ENCODE data around the gene KCNE4.
"Not testable (repeated sequence)": the region's sequence is repeated elsewhere in the genome, so short reads cannot be mapped to it uniquely, and the experiment has no call there.

The KCNE4 gene

GRCh38 chr2:223058952-223059716 lies 7.1 kb downstream of the KCNE4 start:
- DNase-seq, result peak; percentile 31

DNA sequence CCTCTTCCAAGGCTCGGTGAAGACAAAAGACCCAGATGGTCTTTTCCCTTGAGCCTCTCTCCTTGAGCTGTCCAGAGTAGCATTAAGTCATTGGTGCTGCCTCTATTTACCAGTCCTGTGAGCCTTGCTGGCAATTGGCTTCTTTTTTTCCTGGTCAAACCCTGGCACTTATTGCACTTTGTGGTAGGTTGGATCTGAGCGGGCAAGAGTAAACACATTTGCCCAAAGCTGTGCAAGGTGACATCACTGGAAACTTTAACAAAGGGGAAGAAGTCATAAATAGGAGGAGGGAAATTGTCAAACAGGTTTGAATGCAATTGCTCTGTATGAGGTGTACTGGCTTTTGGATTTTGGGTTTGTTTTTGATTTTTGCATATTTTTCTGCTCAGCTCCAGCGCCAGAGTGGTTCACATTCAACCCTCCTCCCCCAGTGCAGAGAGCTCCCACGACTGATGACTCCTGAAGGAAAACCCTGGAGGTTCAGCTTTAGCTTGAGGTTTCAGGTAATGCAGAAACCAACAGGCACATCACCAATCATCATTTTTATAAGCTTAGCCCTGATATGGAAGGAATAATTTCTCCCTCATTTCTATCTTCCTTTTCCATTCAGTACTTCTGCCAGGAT lies 8.3 kb downstream of the KCNE4 start:
- no peak for DNase-seq

DNA sequence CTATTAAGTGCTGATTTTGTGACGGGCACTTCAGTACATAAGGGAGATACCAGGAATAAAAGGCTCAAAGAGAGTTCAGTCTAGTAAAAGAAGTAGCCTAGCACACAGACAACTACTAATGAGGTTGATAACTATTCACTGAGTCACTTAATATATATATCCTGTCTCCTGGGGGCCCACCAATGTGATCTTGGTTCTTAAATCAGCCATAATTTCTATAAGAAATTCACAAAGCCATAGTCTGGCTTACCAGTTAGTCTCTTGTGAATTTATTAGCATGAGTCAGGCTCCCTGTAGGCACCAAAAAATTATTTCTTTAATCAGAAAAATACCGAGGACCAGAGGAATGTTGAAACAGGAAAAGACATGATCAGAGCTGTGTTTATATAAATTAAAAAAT lies 10.4 kb downstream of the KCNE4 start:
- DNase-seq, result no peak

DNA sequence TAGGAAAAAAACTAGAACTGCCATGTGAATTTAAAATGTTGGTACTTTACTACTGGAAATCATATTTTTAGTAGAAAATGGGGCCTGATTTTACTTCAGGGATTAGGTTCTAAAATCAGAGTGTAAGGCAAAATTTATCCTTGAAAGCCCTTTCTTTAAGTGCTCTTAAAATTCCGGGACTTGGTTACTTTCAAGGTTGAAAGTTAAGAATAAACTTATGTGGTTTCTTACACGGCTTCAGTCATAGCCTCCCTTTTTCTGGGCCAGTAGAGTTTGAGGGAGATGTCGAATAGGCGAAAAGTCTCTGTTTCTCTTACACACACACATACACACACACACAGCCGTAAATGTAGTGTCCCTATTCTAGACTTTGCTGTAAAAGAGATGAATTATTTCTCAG lies 13.1 kb downstream of the KCNE4 start:
- DNase-seq, result no peak

GRCh38 chr2:223066721-223067120 lies 14.7 kb downstream of the KCNE4 start:
- no peak for DNase-seq

GRCh38 chr2:223068071-223068470 lies 16.1 kb downstream of the KCNE4 start:
- DNase-seq, result no peak

GRCh38 chr2:223069465-223069864 lies 17.5 kb downstream of the KCNE4 start:
- no peak for DNase-seq

GRCh38 chr2:223069988-223070387 lies 18.0 kb downstream of the KCNE4 start:
- no peak for DNase-seq

- DNase-seq, result no peak
Observed at GRCh38 chr2:223071139-223071538, 19.1 kb downstream of the KCNE4 start.

DNA sequence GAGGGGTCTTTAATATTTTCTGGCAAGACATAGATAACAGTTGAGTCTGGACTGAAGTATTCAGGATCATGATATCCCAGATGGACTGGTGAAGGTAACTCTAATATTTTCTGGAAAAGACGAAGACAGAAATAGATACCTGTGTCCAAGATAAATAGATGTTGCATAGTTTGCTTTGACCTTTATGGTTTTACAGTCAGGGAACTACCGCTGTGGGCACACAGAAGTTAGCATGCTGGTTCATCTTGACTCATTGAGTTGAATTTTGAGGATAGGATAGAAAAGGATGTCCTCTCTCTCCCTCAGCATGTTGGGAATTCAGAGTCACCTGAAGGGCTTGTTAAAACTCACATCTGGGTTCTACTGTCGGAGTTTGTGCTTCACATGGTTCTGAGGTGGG lies 20.8 kb downstream of the KCNE4 start:
- DNase-seq, result no peak

DNA sequence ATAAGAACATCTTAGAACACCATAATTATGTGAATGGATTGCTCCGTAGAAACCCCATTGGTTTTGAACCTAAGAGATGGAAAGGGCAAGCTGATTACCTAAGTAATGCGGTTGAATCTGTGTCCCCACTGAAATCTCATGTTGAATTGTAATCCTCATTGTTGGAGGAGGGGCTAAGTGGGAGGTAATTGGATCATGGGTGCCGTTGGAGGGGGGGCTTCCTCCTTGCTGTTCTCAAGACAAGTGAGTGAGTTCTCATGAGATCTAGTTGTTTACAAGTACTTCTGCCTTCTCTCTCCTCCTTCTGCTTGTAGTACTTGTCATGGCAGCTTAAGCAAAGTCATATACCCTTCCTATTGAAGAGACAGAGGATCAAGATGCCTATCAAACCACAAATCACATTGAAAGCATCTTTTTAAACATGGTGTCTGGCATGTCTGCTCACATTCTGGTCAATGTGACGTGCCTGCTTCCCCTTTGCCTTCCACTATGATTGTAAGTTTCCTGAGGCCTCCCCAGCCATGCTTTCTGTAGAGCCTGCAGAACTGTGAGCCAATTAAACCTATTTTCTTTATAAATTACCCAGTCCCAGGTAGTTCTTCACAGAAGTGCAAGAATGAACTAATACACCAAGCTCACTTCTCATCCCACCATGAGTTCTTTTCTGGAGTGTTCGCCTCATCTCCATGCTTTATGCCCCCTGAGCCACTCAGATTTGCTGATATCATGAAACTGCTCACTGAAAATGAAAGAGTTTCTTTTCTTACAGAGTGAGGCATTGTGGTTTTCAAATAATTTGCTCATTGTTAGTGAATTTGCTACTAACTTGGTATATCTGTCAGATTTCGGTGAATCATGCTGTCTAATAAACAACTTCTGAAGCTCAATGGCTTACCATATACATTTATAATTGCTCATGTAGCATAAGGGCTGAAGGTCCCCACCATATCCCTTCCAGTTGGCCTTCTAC lies 23.6 kb downstream of the KCNE4 start:
- no peak for DNase-seq

- DNase-seq, result no peak
Observed at GRCh38 chr2:223076573-223076972, 24.6 kb downstream of the KCNE4 start.

- DNase-seq, result no peak
Observed at GRCh38 chr2:223078482-223078881, 26.5 kb downstream of the KCNE4 start.

- no peak for DNase-seq
Observed at GRCh38 chr2:223079378-223079777, 27.4 kb downstream of the KCNE4 start.

- DNase-seq, result no peak
Observed at GRCh38 chr2:223079925-223080324, 27.9 kb downstream of the KCNE4 start.

DNA sequence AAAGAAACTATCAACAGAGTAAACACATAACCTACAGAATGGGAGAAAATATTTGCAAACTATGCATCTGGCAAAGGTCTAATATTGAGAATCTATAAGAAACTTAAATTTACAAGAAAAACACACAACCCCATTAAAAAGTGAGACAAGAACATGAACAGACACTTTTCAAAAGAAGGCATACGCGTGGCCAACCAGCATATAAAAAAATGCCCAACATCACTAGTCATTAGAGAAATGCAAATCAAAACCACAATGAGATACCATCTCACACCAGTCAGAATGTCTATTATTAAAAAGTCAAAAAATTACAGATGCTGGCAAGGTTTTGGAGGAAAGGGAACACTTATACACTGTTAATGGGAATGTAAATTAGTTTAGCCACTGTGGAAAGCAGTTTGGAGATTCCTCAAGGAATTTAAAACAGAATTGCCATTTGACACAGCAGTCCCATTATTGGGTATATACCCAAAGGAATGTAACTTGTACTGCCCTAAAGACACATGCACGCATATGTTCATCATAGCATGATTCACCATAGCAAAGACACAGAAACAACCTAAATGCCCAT lies 28.9 kb downstream of the KCNE4 start:
- DNase-seq, result not testable (repeated sequence)

GRCh38 chr2:223081789-223082188 lies 29.8 kb downstream of the KCNE4 start:
- DNase-seq, result no peak

- no peak for DNase-seq
Observed at GRCh38 chr2:223082706-223083105, 30.7 kb downstream of the KCNE4 start.

- DNase-seq, result no peak
Observed at GRCh38 chr2:223083402-223084070, 31.5 kb downstream of the KCNE4 start.

DNA sequence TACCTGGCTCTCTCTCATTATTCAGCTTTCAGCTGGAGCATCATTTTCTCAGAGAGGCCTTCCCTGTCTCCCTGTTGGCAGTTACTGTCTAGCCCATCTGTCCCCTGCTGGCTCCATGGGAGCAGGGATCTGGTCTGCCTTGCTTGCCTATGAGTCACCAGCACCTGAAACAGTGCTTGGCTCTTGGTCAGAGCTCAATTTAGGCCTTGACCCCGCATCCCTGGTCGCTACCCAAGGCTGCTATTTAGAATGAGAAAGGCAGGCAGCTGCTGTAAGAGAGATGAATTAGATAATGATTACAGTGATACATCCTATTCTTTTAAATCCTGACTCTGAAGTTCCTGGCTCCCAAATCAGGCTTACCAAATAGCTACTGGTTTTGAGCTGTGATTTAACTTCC lies 32.9 kb downstream of the KCNE4 start:
- DNase-seq, result no peak

- DNase-seq, result no peak
Observed at GRCh38 chr2:223086370-223086981, 34.5 kb downstream of the KCNE4 start.

DNA sequence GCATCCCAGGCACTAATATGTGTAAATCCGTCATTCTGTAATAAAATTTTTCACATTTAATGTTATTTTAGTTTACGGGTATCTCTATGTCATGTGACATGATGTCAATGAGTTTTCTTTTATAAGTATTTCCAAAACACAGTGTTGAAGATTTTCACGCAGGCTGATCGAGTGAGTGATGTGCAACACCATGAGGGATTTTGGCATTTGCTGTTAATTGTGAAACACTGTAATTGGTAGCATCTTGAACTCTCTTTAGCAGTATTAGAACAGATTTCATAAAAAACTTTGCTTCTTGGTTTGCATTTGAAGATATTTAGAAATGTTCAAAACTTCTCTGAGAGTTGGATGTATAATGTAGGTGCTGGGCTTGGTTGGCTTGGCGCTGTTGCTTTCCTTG lies 35.5 kb downstream of the KCNE4 start:
- DNase-seq, result no peak

Data from NCI-H510A treated with DMSO at 0.1 percent for 48 hours (cell line).